HepG2 (cell line): ENCODE measurements around the gene PKD2L1. TPM values are rescaled to one million over a fixed set of nuclear protein-coding genes. Genes with fewer than 3 reads are reported as not detected.

Experiments
- DR1 ChIP-seq: sonication (generic); formaldehyde crosslinking; IDR thresholded peaks from 2 replicates; pipeline ENCODE4 v1.8.0; 2021; ENCODE audit warnings: mild to moderate bottlenecking, missing genetic modification reagents, inconsistent platforms
- EZH2 ChIP-seq: conservative IDR thresholded peaks from 2 replicates; pipeline ENCODE4 v1.6.1; 2012; ENCODE audit warnings: mild to moderate bottlenecking, low read depth, low read length, moderate library complexity
- FOSL1 ChIP-seq: sonication (generic); formaldehyde crosslinking; IDR thresholded peaks from 2 replicates; pipeline ENCODE4 v1.9.0; 2021; ENCODE audit warnings: missing genetic modification reagents, borderline replicate concordance
- GLI4 ChIP-seq: sonication (generic); formaldehyde crosslinking; IDR thresholded peaks from 2 replicates; pipeline ENCODE4 v1.5.1; 2020; ENCODE audit warnings: missing genetic modification reagents, mild to moderate bottlenecking, moderate library complexity, borderline replicate concordance
- KMT2A ChIP-seq: sonication (generic); formaldehyde crosslinking; IDR thresholded peaks from 2 replicates; pipeline ENCODE4 v1.4.0; 2020; ENCODE audit warnings: missing genetic modification reagents
- NFKB2 ChIP-seq: sonication (generic); formaldehyde crosslinking; IDR thresholded peaks from 2 replicates; pipeline ENCODE4 v1.4.0; 2020; ENCODE audit warnings: missing genetic modification reagents, borderline replicate concordance
- SALL1 ChIP-seq: sonication (generic); formaldehyde crosslinking; IDR thresholded peaks from 2 replicates; pipeline ENCODE4 v1.8.0; 2022; ENCODE audit warnings: mild to moderate bottlenecking, missing genetic modification reagents
- ZNF414 ChIP-seq: sonication (generic); formaldehyde crosslinking; IDR thresholded peaks from 2 replicates; pipeline ENCODE4 v1.5.0; 2020; ENCODE audit warnings: missing genetic modification reagents
- ZNF609 ChIP-seq: sonication (generic); formaldehyde crosslinking; IDR thresholded peaks from 2 replicates; pipeline ENCODE4 v1.4.0; 2020; ENCODE audit warnings: mild to moderate bottlenecking, missing genetic modification reagents, borderline replicate concordance
- ZNF646 ChIP-seq: sonication (generic); formaldehyde crosslinking; IDR thresholded peaks from 2 replicates; pipeline ENCODE4 v1.9.0; 2021; ENCODE audit warnings: mild to moderate bottlenecking, missing genetic modification reagents
- ZXDC ChIP-seq: sonication (generic); formaldehyde crosslinking; IDR thresholded peaks from 2 replicates; pipeline ENCODE4 v1.5.0; 2020; ENCODE audit warnings: mild to moderate bottlenecking, missing genetic modification reagents
- polyA plus RNA-seq, 8 experiments: library from polyadenylated mRNA; depleted of rRNA in 3 of 8; stranded (reverse) in 7 of 8; unstranded in 1 of 8; fragments of >200 nt; fragmentation: Illumina TruSeq in 4 of 8; extraction: Trizol in 4 of 8; gene quantifications; 2 replicates each; pipeline versions ENCODE4 v1.2.1 to v1.2.3, GENCODE V29; 2011 to 2016; ENCODE audit warnings: low read depth in 4 of 8, missing spikeins in 1 of 8, mixed read lengths in 1 of 8; ENCODE audit not compliant: insufficient read depth in 1 of 8
- total RNA-seq, 5 experiments: library from RNA; depleted of rRNA; stranded (reverse); fragments of >200 nt; fragmentation: Illumina TruSeq; extraction: Trizol; gene quantifications; 2 replicates each; pipeline ENCODE4 v1.2.3, GENCODE V29; 2016; ENCODE audit warnings: low read depth in 1 of 5

PKD2L1 gene
- total and polyA plus RNA-seq, 2 of the 13 experiments (the other 11 are each of a cell fraction or from before 2014, with no cell fraction given) = 0.07 to 0.15 TPM

GRCh38 chr10:100340948-100341847 lies 11.2 kb upstream of the PKD2L1 start (continued):
- TF ChIP-seq ZXDC (no peak), ZNF646 (CRISPR knock-in tag) (no peak), ZNF414 (CRISPR knock-in tag) (no peak; the same call in 1 of the 2 replicates), SALL1 (CRISPR knock-in tag) (peak; percentile 83), FOSL1 (no peak), KMT2A (no peak), NFKB2 (CRISPR knock-in tag) (no peak; the same call in 1 of the 2 replicates), EZH2 (no peak), GLI4 (CRISPR knock-in tag) (no peak), DR1 (peak; percentile 46; the same call in 1 of the 2 replicates), ZNF609 (peak; percentile 34; the same call in 1 of the 2 replicates)
